ENCODE measurements around the gene THAP7. TPM values are rescaled to one million over a fixed set of nuclear protein-coding genes. Genes with fewer than 3 reads are reported as not detected.

Gene THAP7
- total and polyA plus RNA-seq, 2 of the 13 experiments (the other 11 are each of a cell fraction or from before 2014, with no cell fraction given): 13.0 to 25.5 TPM

DNA sequence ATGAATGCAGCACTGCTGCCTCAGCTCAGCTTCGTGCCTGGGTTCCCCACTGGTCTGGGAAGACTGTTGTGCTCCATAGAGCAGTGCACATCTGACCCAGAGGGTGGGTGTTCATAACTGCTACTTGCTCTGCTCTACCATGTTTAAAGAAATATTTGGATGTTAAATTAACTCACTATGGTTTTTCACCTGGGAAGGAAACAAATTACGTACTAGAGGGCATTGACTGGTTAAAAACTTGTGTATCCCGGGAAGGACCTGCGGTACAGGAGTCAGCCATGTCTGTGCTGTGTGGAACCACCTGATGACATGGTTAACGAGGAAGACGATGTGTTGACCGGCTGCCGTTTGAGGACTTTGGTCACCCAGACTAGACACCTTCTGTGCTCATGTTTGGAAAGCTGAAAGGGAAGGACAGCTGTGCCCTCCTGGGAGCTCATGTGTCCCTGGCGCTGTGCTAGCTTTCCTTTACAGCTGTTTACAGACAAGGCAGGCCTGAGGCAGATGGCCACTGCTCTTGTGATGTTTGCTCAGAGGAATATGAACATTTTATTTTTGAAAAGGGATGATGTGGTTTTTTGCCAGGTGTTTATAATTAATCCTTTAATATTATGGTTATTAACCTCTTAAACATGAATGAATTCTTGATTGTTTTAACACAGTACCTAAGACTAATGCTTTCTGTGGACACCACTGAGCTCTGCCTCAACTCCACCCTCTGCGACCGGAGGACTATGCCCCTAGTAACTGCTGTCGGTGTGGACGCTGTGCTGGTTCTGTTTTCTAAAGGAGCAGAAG lies 49.2 kb downstream of the THAP7 start (continued):
- TF ChIP-seq, protein P1, sequence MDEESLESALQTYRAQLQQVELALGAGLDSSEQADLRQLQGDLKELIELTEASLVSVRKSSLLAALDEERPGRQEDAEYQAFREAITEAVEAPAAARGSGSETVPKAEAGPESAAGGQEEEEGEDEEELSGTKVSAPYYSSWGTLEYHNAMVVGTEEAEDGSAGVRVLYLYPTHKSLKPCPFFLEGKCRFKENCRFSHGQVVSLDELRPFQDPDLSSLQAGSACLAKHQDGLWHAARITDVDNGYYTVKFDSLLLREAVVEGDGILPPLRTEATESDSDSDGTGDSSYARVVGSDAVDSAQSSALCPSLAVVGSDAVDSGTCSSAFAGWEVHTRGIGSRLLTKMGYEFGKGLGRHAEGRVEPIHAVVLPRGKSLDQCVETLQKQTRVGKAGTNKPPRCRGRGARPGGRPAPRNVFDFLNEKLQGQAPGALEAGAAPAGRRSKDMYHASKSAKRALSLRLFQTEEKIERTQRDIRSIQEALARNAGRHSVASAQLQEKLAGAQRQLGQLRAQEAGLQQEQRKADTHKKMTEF (CRISPR knock-in tag; IDR thresholded peaks at IDR 0.05): peak; percentile 27; the same call in 1 of the 2 replicates
- TF ChIP-seq, protein P2, sequence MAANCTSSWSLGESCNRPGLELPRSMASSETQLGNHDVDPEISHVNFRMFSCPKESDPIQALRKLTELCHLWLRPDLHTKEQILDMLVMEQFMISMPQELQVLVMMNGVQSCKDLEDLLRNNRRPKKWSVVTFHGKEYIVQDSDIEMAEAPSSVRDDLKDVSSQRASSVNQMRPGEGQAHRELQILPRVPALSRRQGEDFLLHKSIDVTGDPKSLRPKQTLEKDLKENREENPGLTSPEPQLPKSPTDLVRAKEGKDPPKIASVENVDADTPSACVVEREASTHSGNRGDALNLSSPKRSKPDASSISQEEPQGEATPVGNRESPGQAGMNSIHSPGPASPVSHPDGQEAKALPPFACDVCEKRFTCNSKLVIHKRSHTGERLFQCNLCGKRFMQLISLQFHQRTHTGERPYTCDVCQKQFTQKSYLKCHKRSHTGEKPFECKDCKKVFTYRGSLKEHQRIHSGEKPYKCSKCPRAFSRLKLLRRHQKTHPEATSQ (CRISPR knock-in tag; IDR thresholded peaks at IDR 0.05; ENCODE audit: borderline replicate concordance): no peak
- TF ChIP-seq RFXANK (CRISPR knock-in tag; IDR thresholded peaks at IDR 0.05): no peak
- TF ChIP-seq CHD4 (IDR thresholded peaks at IDR 0.05; ENCODE audit: borderline replicate concordance, low read length): no peak
- TF ChIP-seq ZNF891 (CRISPR knock-in tag; IDR thresholded peaks at IDR 0.05): no peak; the same call in 1 of the 2 replicates
- no peak for TF ChIP-seq ZNF7 (CRISPR knock-in tag; IDR thresholded peaks at IDR 0.05)
- TF ChIP-seq, protein P3, sequence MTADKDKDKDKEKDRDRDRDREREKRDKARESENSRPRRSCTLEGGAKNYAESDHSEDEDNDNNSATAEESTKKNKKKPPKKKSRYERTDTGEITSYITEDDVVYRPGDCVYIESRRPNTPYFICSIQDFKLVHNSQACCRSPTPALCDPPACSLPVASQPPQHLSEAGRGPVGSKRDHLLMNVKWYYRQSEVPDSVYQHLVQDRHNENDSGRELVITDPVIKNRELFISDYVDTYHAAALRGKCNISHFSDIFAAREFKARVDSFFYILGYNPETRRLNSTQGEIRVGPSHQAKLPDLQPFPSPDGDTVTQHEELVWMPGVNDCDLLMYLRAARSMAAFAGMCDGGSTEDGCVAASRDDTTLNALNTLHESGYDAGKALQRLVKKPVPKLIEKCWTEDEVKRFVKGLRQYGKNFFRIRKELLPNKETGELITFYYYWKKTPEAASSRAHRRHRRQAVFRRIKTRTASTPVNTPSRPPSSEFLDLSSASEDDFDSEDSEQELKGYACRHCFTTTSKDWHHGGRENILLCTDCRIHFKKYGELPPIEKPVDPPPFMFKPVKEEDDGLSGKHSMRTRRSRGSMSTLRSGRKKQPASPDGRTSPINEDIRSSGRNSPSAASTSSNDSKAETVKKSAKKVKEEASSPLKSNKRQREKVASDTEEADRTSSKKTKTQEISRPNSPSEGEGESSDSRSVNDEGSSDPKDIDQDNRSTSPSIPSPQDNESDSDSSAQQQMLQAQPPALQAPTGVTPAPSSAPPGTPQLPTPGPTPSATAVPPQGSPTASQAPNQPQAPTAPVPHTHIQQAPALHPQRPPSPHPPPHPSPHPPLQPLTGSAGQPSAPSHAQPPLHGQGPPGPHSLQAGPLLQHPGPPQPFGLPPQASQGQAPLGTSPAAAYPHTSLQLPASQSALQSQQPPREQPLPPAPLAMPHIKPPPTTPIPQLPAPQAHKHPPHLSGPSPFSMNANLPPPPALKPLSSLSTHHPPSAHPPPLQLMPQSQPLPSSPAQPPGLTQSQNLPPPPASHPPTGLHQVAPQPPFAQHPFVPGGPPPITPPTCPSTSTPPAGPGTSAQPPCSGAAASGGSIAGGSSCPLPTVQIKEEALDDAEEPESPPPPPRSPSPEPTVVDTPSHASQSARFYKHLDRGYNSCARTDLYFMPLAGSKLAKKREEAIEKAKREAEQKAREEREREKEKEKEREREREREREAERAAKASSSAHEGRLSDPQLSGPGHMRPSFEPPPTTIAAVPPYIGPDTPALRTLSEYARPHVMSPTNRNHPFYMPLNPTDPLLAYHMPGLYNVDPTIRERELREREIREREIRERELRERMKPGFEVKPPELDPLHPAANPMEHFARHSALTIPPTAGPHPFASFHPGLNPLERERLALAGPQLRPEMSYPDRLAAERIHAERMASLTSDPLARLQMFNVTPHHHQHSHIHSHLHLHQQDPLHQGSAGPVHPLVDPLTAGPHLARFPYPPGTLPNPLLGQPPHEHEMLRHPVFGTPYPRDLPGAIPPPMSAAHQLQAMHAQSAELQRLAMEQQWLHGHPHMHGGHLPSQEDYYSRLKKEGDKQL (CRISPR knock-in tag; IDR thresholded peaks at IDR 0.05; ENCODE audit: low read depth): no peak
- no peak for TF ChIP-seq ASH2L (IDR thresholded peaks at IDR 0.05; ENCODE audit: insufficient read length, low read depth, low read length)
- TF ChIP-seq ZBTB8A (CRISPR knock-in tag; IDR thresholded peaks at IDR 0.05; ENCODE audit: borderline replicate concordance, low read depth): no peak
- TF ChIP-seq HNRNPUL1 (IDR thresholded peaks at IDR 0.05; ENCODE audit: low read depth, low read length): no peak
- no peak for TF ChIP-seq FOXJ3 (CRISPR knock-in tag; IDR thresholded peaks at IDR 0.05; ENCODE audit: borderline replicate concordance)
- no peak for TF ChIP-seq ZNF577 (CRISPR knock-in tag; IDR thresholded peaks at IDR 0.05; ENCODE audit: borderline replicate concordance, low read depth)
- no peak for TF ChIP-seq HOXD1 (CRISPR knock-in tag; IDR thresholded peaks at IDR 0.05)
- TF ChIP-seq, protein P4, sequence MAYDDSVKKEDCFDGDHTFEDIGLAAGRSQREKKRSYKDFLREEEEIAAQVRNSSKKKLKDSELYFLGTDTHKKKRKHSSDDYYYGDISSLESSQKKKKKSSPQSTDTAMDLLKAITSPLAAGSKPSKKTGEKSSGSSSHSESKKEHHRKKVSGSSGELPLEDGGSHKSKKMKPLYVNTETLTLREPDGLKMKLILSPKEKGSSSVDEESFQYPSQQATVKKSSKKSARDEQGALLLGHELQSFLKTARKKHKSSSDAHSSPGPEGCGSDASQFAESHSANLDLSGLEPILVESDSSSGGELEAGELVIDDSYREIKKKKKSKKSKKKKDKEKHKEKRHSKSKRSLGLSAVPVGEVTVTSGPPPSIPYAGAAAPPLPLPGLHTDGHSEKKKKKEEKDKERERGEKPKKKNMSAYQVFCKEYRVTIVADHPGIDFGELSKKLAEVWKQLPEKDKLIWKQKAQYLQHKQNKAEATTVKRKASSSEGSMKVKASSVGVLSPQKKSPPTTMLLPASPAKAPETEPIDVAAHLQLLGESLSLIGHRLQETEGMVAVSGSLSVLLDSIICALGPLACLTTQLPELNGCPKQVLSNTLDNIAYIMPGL (CRISPR knock-in tag; IDR thresholded peaks at IDR 0.05; ENCODE audit: borderline replicate concordance in 1 of 2, low read depth in 1 of 2): no peak
- TF ChIP-seq HMG20B (CRISPR knock-in tag; conservative IDR thresholded peaks at IDR 0.05): no peak
- no peak for TF ChIP-seq RFX1 (IDR thresholded peaks at IDR 0.05)
- TF ChIP-seq BHLHE40 (IDR thresholded peaks at IDR 0.05; ENCODE audit: low read length): no peak
- TF ChIP-seq CEBPG (CRISPR knock-in tag; IDR thresholded peaks at IDR 0.05): 0 out of 2 replicates have a peak, but pooled peaks have one; percentile 4
- peak; percentile 29 for TF ChIP-seq ZNF781 (CRISPR knock-in tag; IDR thresholded peaks at IDR 0.05; ENCODE audit: borderline replicate concordance, not compliant biosample characterization)
